PFSK-1 (cell line): ENCODE measurements around the gene LRRC28.

Experiments
- POLR2AphosphoS5 ChIP-seq: IDR thresholded peaks from 2 replicates; pipeline ENCODE4 v1.6.1; 2012; ENCODE audit warnings: low read depth, mild to moderate bottlenecking, control low read depth, low read length, moderate library complexity
- SIN3A ChIP-seq: IDR thresholded peaks from 2 replicates; pipeline ENCODE4 v1.6.1; 2012; ENCODE audit warnings: mild to moderate bottlenecking, low read length, moderate library complexity, borderline replicate concordance; ENCODE audit not compliant: insufficient read depth
- TAF1 ChIP-seq: IDR thresholded peaks from 2 replicates; pipeline ENCODE4 v1.6.1; 2012; ENCODE audit warnings: low read length, control low read depth, borderline replicate concordance; ENCODE audit not compliant: insufficient read depth
- TF ChIP-seq, protein P1 (sequence below), 2 experiments: IDR thresholded peaks; 2 replicates each; pipeline versions ENCODE4 v1.6.1 to v1.8.0; 2011 to 2012; ENCODE audit warnings: low read depth in 2 of 2, low read length in 2 of 2, control low read depth in 1 of 2, inconsistent platforms in 1 of 2, mild to moderate bottlenecking in 1 of 2, moderate library complexity in 1 of 2; ENCODE audit not compliant: insufficient read depth in 1 of 2

GRCh38 chr15:99430881-99431401, 179.7 kb downstream of the LRRC28 start:
- no peak for TF ChIP-seq SIN3A
- TF ChIP-seq, protein P1, sequence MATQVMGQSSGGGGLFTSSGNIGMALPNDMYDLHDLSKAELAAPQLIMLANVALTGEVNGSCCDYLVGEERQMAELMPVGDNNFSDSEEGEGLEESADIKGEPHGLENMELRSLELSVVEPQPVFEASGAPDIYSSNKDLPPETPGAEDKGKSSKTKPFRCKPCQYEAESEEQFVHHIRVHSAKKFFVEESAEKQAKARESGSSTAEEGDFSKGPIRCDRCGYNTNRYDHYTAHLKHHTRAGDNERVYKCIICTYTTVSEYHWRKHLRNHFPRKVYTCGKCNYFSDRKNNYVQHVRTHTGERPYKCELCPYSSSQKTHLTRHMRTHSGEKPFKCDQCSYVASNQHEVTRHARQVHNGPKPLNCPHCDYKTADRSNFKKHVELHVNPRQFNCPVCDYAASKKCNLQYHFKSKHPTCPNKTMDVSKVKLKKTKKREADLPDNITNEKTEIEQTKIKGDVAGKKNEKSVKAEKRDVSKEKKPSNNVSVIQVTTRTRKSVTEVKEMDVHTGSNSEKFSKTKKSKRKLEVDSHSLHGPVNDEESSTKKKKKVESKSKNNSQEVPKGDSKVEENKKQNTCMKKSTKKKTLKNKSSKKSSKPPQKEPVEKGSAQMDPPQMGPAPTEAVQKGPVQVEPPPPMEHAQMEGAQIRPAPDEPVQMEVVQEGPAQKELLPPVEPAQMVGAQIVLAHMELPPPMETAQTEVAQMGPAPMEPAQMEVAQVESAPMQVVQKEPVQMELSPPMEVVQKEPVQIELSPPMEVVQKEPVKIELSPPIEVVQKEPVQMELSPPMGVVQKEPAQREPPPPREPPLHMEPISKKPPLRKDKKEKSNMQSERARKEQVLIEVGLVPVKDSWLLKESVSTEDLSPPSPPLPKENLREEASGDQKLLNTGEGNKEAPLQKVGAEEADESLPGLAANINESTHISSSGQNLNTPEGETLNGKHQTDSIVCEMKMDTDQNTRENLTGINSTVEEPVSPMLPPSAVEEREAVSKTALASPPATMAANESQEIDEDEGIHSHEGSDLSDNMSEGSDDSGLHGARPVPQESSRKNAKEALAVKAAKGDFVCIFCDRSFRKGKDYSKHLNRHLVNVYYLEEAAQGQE (IDR thresholded peaks at IDR 0.05; ENCODE audit: insufficient read depth in 1 of 2, low read depth in 2 of 2, low read length in 2 of 2), result no peak
- TF ChIP-seq POLR2AphosphoS5, result no peak
- no peak for TF ChIP-seq TAF1
